ENCODE results near the gene WHRN.

WHRN gene

GRCh38 chr9:114493521-114494184 lies 11.6 kb downstream of the WHRN start:
- in situ Hi-C loops (cut with MboI; ENCODE audit: low sequenced_read_pairs): no loop called here

GRCh38 chr9:114492991-114493390 lies 12.3 kb downstream of the WHRN start:
- in situ Hi-C loops (cut with MboI; ENCODE audit: low sequenced_read_pairs): no loop called here

GRCh38 chr9:114491430-114492003 lies 13.8 kb downstream of the WHRN start:
- in situ Hi-C loops (cut with MboI; ENCODE audit: low sequenced_read_pairs): no loop called here

GRCh38 chr9:114489928-114490327 lies 15.3 kb downstream of the WHRN start:
- in situ Hi-C loops (cut with MboI; ENCODE audit: low sequenced_read_pairs): no loop called here

- in situ Hi-C loops (cut with MboI; ENCODE audit: low sequenced_read_pairs): no loop called here
Measured at GRCh38 chr9:114488398-114489129, 16.7 kb downstream of the WHRN start.

- in situ Hi-C loops (cut with MboI; ENCODE audit: low sequenced_read_pairs): no loop called here
Measured at GRCh38 chr9:114487607-114488300, 17.5 kb downstream of the WHRN start.

- in situ Hi-C loops (cut with MboI; ENCODE audit: low sequenced_read_pairs): no loop called here
Measured at GRCh38 chr9:114486205-114486963, 18.9 kb downstream of the WHRN start.

GRCh38 chr9:114484854-114485443 lies 20.3 kb downstream of the WHRN start:
- in situ Hi-C loops (cut with MboI; ENCODE audit: low sequenced_read_pairs): no loop called here

- in situ Hi-C loops (cut with MboI; ENCODE audit: low sequenced_read_pairs): no loop called here
Measured at GRCh38 chr9:114484215-114484853, 20.9 kb downstream of the WHRN start.

- in situ Hi-C loops (cut with MboI; ENCODE audit: low sequenced_read_pairs): no loop called here
Measured at GRCh38 chr9:114483499-114483898, 21.8 kb downstream of the WHRN start.

GRCh38 chr9:114482593-114482992 lies 22.7 kb downstream of the WHRN start:
- in situ Hi-C loops (cut with MboI; ENCODE audit: low sequenced_read_pairs): no loop called here

- in situ Hi-C loops (cut with MboI; ENCODE audit: low sequenced_read_pairs): no loop called here
Measured at GRCh38 chr9:114481789-114482188, 23.5 kb downstream of the WHRN start.

GRCh38 chr9:114480746-114481435 lies 24.4 kb downstream of the WHRN start:
- in situ Hi-C loops (cut with MboI; ENCODE audit: low sequenced_read_pairs): no loop called here

GRCh38 chr9:114478871-114479270 lies 26.4 kb downstream of the WHRN start:
- in situ Hi-C loops (cut with MboI; ENCODE audit: low sequenced_read_pairs): no loop called here

- in situ Hi-C loops (cut with MboI; ENCODE audit: low sequenced_read_pairs): no loop called here
Measured at GRCh38 chr9:114478459-114478858, 26.8 kb downstream of the WHRN start.

- in situ Hi-C loops (cut with MboI; ENCODE audit: low sequenced_read_pairs): no loop called here
Measured at GRCh38 chr9:114477642-114478041, 27.6 kb downstream of the WHRN start.

GRCh38 chr9:114476891-114477469 lies 28.3 kb downstream of the WHRN start:
- in situ Hi-C loops (cut with MboI; ENCODE audit: low sequenced_read_pairs): no loop called here

- in situ Hi-C loops (cut with MboI; ENCODE audit: low sequenced_read_pairs): no loop called here
Measured at GRCh38 chr9:114475412-114476135, 29.7 kb downstream of the WHRN start.

Data from HL-60/S4 treated with retinoic acid at 250 ng/mL for 4 days and 3 days (cell line).